IPS-11a (cell line): ENCODE measurements around the gene TAGLN3.
"Not testable (repeated sequence)": the region's sequence is repeated elsewhere in the genome, so short reads cannot be mapped to it uniquely, and the experiment has no call there.

Experiments used
- H3K4me3 ChIP-seq: one replicate; pipeline ENCODE4 v1.5.1; 2013; ENCODE audit warnings: low read depth, low read length, control low read depth

Gene TAGLN3

GRCh38 chr3:112007633-112008032, 8.9 kb downstream of the TAGLN3 start:
- no peak overlapping the region for H3K4me3 ChIP-seq

DNA sequence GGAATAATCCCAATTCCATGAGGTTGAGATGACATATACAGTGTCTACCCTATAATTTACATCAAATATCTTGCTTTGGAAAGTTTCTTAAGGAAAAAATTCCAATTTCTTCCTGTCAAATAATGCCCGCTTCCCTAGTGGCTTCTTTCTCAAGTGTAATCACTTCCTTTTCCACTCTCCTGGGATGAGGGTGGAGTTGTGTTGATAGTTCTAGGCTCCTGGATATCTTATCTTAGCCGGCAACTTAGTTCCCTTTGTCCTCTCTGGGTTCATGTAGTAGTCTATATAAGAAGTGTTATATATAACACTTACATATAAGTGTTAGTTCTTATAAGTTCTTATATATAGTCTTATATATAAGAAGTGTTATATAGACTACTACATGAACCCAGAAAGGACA, 10.9 kb downstream of the TAGLN3 start:
- no peak overlapping the region for H3K4me3 ChIP-seq

DNA sequence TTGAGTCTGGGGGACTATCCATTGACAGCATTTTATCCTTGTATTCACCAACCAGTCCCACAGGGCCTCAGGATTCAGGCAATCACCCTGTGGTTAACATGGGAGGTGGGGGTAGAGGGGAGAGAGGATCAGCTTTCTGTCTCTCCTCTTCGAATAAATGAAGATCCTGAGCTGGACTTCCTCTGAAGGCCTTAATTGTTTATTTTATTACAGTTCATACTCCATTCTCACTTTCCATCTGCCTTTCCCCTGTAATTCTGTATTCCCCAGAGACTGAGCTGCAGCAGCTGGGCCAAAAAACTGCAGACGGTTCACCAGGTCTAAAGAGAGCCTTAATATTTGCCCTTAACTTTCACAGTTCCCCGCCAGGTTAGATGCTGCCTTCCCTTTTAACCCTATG, 11.9 kb downstream of the TAGLN3 start:
- H3K4me3 ChIP-seq, result no peak overlapping the region

- H3K4me3 ChIP-seq, result no peak overlapping the region
Measured at GRCh38 chr3:112011376-112011940, 12.7 kb downstream of the TAGLN3 start.

- H3K4me3 ChIP-seq, result no peak overlapping the region
Measured at GRCh38 chr3:112012205-112012992, 13.7 kb downstream of the TAGLN3 start.

DNA sequence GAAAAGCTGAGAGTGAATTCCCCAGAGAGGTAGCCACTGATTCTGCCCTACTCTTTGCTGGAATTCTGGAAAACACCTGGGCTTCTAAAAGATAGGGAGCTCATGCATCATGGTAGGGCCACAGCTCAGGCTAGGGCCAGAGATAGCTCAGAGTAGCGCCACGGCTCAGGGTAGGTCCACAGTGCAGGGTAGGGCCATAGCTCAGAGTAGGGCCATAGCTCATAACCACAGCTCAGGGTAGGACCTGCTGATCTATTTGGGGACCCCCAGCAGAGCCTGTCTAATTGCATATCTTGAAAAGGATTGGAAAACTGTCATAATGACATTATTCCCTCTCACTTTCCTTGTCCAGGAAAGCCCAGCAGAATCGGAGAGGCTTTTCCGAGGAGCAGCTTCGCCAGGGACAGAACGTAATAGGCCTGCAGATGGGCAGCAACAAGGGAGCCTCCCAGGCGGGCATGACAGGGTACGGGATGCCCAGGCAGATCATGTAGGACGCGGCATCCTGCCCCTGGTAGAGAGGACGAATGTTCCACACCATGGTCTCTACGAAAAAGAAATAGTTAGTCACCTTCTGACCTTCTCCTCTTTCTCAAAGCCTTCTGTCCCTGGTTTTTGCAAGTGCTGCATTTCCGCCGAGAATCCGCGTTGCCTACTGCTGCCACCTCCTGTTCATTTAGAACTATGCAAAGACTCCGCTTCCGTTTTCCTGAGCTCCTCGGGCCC, 14.5 kb downstream of the TAGLN3 start:
- no peak overlapping the region for H3K4me3 ChIP-seq

GRCh38 chr3:112013784-112014143, 15.0 kb downstream of the TAGLN3 start:
- no peak overlapping the region for H3K4me3 ChIP-seq

DNA sequence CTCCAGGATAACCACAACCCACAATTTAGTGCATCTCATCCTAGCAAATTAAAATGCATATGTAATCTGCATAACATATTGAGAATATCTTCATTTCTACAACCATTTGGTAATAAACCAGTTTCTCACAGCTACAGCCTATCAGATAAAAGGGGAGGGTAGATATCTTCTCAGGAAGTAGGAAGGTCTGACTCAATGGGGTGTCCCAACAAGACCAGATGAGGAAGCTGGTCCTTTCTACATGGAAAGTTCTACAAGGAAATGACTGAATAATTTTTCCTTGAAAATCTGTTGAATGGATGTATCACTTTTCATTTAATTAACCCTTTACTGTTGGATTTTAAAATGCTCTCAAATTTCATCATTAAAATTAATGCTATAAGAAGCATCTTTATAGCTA, 18.4 kb downstream of the TAGLN3 start:
- no peak overlapping the region for H3K4me3 ChIP-seq

- H3K4me3 ChIP-seq, result no peak overlapping the region
Measured at GRCh38 chr3:112018712-112019111, 20.0 kb downstream of the TAGLN3 start.

- no peak overlapping the region for H3K4me3 ChIP-seq
Measured at GRCh38 chr3:112019716-112020115, 21.0 kb downstream of the TAGLN3 start.

GRCh38 chr3:112020674-112021085, 22.0 kb downstream of the TAGLN3 start:
- H3K4me3 ChIP-seq, result no peak overlapping the region

DNA sequence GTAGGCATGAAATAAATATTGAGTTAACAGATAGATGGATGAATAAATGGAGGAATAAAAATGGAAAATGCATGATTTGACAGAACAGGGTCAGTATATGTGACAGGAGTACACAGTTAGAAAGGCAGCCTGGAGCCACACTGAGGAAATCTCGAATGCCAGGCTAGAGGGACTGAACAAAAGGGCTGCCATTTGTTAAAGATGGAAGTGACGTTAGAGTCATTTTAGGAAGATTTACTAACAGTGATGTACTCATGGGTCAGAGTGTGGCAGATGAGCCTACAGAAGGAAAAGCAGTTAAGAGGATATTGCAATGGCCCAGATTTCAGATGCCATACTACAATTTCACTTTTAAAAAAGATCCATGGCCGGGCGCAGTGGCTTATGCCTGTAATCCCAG, 28.4 kb downstream of the TAGLN3 start:
- no peak overlapping the region for H3K4me3 ChIP-seq

DNA sequence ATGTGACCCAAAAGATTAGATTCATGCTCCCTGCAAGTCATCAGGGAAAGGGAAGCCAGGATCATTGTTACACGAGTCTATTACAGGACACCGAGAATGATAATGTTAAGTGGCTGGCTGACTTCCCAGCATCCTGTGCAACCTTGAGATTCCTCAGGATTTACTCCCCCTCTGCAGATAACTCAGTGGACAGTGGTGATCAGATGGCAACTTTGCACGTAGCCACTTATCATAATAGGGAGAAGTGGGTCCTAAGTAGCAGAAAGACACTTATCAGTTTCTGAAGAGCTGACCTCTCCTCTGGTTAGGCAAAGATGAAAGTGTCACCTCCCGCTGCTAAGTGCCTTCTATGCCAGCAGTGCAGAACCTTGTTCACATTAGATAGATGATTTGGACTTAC, 29.1 kb downstream of the TAGLN3 start:
- no peak overlapping the region for H3K4me3 ChIP-seq

GRCh38 chr3:112030901-112031300, 32.2 kb downstream of the TAGLN3 start:
- no peak overlapping the region for H3K4me3 ChIP-seq

- H3K4me3 ChIP-seq, result no peak overlapping the region
Measured at GRCh38 chr3:112032098-112032731, 33.5 kb downstream of the TAGLN3 start.

- H3K4me3 ChIP-seq, result no peak within 1 kb of the TSS
Measured at GRCh38 chr3:112034436-112034835, 35.7 kb downstream of the TAGLN3 start, which contains the start of gene TMPRSS7. TMPRSS7 (plus strand) TSS chr3:112034736; CDS start chr3:112034846, 110 bp downstream.

DNA sequence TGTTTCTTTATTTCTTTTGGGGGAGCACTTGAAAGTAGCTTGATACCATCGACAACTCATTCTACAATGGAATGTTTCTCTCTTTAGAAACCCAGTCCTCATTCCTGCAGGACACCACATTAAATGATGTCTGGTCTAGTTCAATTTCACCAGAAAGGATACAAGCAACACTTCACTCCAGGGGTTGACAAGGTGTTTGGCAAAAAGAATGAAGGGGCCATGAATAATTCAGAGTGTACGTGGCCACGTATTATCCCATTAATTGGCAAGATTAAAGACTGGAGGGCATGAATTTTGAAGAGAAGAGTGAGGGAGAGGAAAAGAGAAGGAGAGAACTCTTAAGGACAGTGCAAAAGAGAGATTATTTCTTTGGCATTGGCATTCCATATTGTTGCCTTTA, 36.5 kb downstream of the TAGLN3 start:
- no peak overlapping the region for H3K4me3 ChIP-seq

DNA sequence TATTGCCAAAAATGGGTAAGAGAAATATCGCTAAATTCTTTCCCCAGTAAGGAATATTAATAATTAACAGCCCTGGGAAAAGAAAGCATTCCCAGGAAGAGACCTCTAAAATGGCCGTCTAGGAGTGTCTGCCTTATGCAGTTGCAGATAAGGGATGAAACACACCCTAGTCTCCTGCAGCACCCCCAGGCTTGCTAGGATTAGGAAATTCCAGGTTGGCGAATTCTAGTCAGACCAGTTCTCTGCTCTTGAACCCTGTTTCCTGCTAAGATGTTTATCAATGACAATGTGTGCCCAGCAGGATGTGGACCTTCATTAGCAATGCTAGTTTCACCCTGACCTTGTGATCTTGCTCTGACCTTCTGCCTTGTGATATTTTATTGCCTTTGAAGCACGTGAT, 38.5 kb downstream of the TAGLN3 start:
- not testable (repeated sequence) for H3K4me3 ChIP-seq

GRCh38 chr3:112038863-112039262, 40.1 kb downstream of the TAGLN3 start:
- H3K4me3 ChIP-seq, result no peak overlapping the region

GRCh38 chr3:112041321-112041720, 42.6 kb downstream of the TAGLN3 start:
- no peak overlapping the region for H3K4me3 ChIP-seq

DNA sequence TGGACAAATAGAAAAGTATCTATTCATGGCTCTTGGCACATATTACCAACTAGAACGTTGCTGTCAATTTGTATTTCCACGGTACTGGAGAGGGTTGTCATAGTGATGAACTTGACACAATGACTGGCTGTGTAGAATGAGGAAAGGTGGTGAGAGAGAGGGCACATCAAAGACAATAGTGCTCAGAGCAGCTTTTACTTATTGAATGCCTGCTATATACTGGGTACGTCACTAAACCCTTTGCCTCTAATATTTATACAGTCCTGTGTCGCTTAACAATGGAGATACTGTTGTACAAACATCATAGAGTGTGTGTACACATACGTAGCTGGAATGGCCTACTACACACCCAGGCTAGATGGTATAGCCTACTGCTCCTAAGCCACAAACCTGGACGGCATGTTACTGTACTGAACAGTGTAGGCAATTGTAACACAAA, 44.1 kb downstream of the TAGLN3 start:
- H3K4me3 ChIP-seq, result no peak overlapping the region
